Sigmoid colon (tissue), 7 donors: ENCODE results near the gene ZNF521. TPM values are rescaled to one million over a fixed set of nuclear protein-coding genes. Genes with fewer than 3 reads are reported as not detected.

Source experiments
- DNase-seq: peaks from one replicate; pipeline ENCODE4 v3.0.0-alpha.2; 2019
- H3K27ac ChIP-seq, 4 donors: fragments of 200-600 bp; sonication (generic); one replicate each; pipeline ENCODE4 v1.5.1; 2016 to 2019; ENCODE audit warnings: mild to moderate bottlenecking in 1 of 4
- H3K27me3 ChIP-seq, 3 donors: fragments of 200-600 bp; sonication (generic); one replicate each; pipeline ENCODE4 v1.5.1; 2019; ENCODE audit warnings: mild to moderate bottlenecking in 1 of 3
- H3K36me3 ChIP-seq, 4 donors: fragments of 200-600 bp; sonication (generic); one replicate each; pipeline ENCODE4 v1.5.1; 2016 to 2019
- H3K4me1 ChIP-seq, 4 donors: fragments of 200-600 bp; sonication (generic); one replicate each; pipeline ENCODE4 v1.5.1; 2017 to 2019
- H3K4me3 ChIP-seq, 4 donors: fragments of 200-600 bp; sonication (generic); one replicate each; pipeline ENCODE4 v1.5.1; 2017 to 2019; ENCODE audit warnings: mild to moderate bottlenecking in 2 of 4, moderate library complexity in 1 of 4
- H3K9me3 ChIP-seq, 4 donors: fragments of 200-600 bp in 3 of 4; sonication (generic) in 3 of 4; one replicate each; pipeline versions ENCODE4 v1.5.1 to v1.6.1; 2013 to 2019
- CTCF ChIP-seq, 4 experiments: fragments of 450-650 bp in 3 of 4; fragments of 200-600 bp in 1 of 4; IDR thresholded peaks; one replicate each; pipeline ENCODE4 v1.5.1; 2016 to 2019; ENCODE audit warnings: antibody characterized with exemption in 4 of 4, mild to moderate bottlenecking in 3 of 4, moderate library complexity in 2 of 4
- EP300 ChIP-seq, 4 donors: sonication (generic); formaldehyde crosslinking; IDR thresholded peaks; one replicate each; pipeline ENCODE4 v1.6.1; 2017; ENCODE audit warnings: antibody characterized with exemption in 4 of 4
- POLR2A ChIP-seq, 2 donors: fragments of 450-650 bp; IDR thresholded peaks; one replicate each; pipeline ENCODE4 v1.6.1; 2016; ENCODE audit warnings: antibody characterized with exemption in 2 of 2, mild to moderate bottlenecking in 2 of 2, moderate library complexity in 2 of 2
- POLR2AphosphoS5 ChIP-seq, 4 donors: sonication (generic); formaldehyde crosslinking; IDR thresholded peaks; one replicate each; pipeline ENCODE4 v1.6.1; 2017; ENCODE audit warnings: antibody characterized with exemption in 4 of 4
- WGBS, 2 donors: extraction: QIAGEN DNeasy Blood & Tissue Kit; methylation state at CpG; one replicate each; pipeline ENCODE4 v1.1.7; 2013; 5-methylcytosine and 5-hydroxymethylcytosine counted together
- intact Hi-C: fragments of 100-400 bp; cut with DNase I; formaldehyde crosslinking; loops from one replicate; pipeline ENCODE4 v1.15.1; 2023
- polyA plus RNA-seq, 3 donors: library from polyadenylated mRNA; stranded (reverse); fragments of 200-250 nt; gene quantifications; one replicate each; pipeline ENCODE4 v1.2.3, GENCODE V29; 2013
- total RNA-seq, 4 donors: library from RNA; depleted of rRNA; stranded (reverse); fragments of >200 nt; gene quantifications; one replicate each; pipeline ENCODE4 v1.1.0, GENCODE V29; 2016
- donor health status: healthy with polysubstance abuse.
- donor health status: Bipolar disorder and iron deficiency.
- donor health status: healthy.

ZNF521 gene
- total and polyA plus RNA-seq, 7 donors, result 0.69 to 40.2 (median 12.0) TPM

GRCh38 chr18:25145731-25146511 is 206.0 kb downstream of the ZNF521 start:
- no peaks in the 10 kb centered on the region for H3K9me3 ChIP-seq
- intact Hi-C loops, result no loop called here

DNA sequence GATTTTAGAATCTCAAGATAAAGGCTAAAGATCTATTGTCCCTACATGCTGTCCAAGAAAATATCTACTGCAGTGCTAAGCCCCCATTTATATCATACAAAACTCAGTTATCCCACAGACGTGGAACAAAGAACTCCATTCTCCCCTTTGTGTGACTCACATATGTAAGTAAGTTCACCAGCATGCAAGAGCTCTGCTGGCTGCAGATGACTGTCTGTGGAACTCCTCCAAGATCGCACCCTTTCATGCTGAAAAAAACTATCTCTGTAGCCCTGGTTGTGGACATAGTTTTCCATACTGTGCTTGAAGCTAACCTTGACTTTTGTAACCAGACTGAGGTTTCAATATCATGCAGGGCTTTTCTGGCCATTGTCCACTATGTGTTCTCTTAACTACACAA is 207.1 kb downstream of the ZNF521 start:
- no peak overlapping the region for H3K27ac ChIP-seq
- H3K36me3 ChIP-seq, result no peaks in the 10 kb centered on the region
- intact Hi-C loops, result no loop called here
- no peaks in the 10 kb centered on the region for H3K27me3 ChIP-seq
- 73 to 75% methylated on average over 2 of the region's 2 CpGs for WGBS, 2 donors
- DNase-seq, result no peak
- TF ChIP-seq CTCF (IDR thresholded peaks at IDR 0.05) (no peak), POLR2AphosphoS5 (IDR thresholded peaks at IDR 0.05) (no peak), POLR2A (IDR thresholded peaks at IDR 0.05) (no peak), EP300 (IDR thresholded peaks at IDR 0.05) (no peak)
- H3K4me1 ChIP-seq, result peaks cover 0 to 22% (median 14%) of the 10 kb centered on the region in 4 donors
- no peaks in the 10 kb centered on the region for H3K9me3 ChIP-seq
- H3K4me3 ChIP-seq, result no peak overlapping the region

More at GRCh38 chr18:25145731-25146511, 206.0 kb downstream of the ZNF521 start:
- TF ChIP-seq POLR2AphosphoS5 (IDR thresholded peaks at IDR 0.05), result no peak
- TF ChIP-seq POLR2A (IDR thresholded peaks at IDR 0.05), result no peak
- no peak for TF ChIP-seq EP300 (IDR thresholded peaks at IDR 0.05)
- Histone ChIP-seq H3K36me3 (no peaks in the 10 kb centered on the region), H3K27ac (no peak overlapping the region), H3K4me1 (peaks cover 0 to 11% (median 4%) of the 10 kb centered on the region in 4 donors), H3K27me3 (no peaks in the 10 kb centered on the region), H3K4me3 (no peak overlapping the region)
- no peak for DNase-seq
- WGBS, 2 donors, result 48 to 73% methylated on average over 2 of the region's 2 CpGs

GRCh38 chr18:25141886-25142285 is 210.1 kb downstream of the ZNF521 start:
- DNase-seq, result no peak
- no peak overlapping the region for H3K4me3 ChIP-seq
- H3K36me3 ChIP-seq, result no peaks in the 10 kb centered on the region
- intact Hi-C loops, result no loop called here
- TF ChIP-seq POLR2AphosphoS5 (IDR thresholded peaks at IDR 0.05) (peak in 2 of 4 donors; percentile 31 to 35), EP300 (IDR thresholded peaks at IDR 0.05) (no peak), POLR2A (IDR thresholded peaks at IDR 0.05) (no peak), CTCF (IDR thresholded peaks at IDR 0.05) (no peak)
- H3K27ac ChIP-seq, result peak overlapping the region in 2 of 4 donors; percentile 44 to 47
- no peaks in the 10 kb centered on the region for H3K9me3 ChIP-seq
- peaks cover 0 to 29% (median 19%) of the 10 kb centered on the region in 4 donors for H3K4me1 ChIP-seq
- 70% methylated on average over 3 of the region's 3 CpGs for WGBS, 2 donors
- H3K27me3 ChIP-seq, result no peaks in the 10 kb centered on the region

DNA sequence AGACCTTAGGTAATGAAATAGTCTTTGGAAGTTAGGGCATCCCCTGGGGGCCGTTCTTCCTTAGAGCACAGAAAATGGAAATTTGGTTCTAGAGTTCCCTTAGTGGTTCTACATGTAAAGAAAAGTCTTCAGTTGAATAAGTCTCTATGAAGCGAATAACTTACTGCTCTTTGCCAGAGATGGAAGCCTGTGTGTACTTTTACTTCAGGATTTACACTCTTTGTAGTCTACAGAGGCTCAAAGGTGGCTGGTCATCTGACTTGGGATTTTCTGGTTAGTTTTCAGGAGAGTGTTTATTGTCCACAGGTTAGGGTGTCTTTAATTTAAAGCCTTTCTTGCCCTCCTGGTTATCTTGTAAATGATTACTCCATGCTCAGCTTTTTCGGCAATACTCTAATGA is 210.6 kb downstream of the ZNF521 start:
- H3K27ac ChIP-seq, result peak overlapping the region in 3 of 4 donors; percentile 18 to 47 (median 44)

DNA sequence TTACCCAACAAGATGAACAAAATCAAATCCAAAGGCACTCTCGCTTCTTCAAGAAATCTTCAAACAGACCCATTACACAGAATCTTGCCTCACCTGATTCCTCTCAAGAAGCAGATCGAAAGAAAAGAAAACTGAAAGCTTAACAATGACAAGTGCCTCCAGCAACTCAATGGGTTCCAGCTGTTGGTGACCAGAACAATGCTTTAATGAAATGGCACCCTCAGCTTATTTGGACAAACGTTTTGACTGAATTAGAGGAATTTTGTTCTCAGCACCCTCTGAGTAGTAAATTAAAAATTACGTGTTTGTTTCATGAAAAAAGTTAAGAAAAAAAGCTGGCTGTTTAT is 211.0 kb downstream of the ZNF521 start:
- Histone ChIP-seq H3K27ac (peak overlapping the region in 3 of 4 donors; percentile 18 to 47 (median 44)), H3K9me3 (no peaks in the 10 kb centered on the region), H3K4me1 (peaks cover 0 to 33% (median 20%) of the 10 kb centered on the region in 4 donors), H3K27me3 (no peaks in the 10 kb centered on the region), H3K36me3 (no peaks in the 10 kb centered on the region), H3K4me3 (no peak overlapping the region)
- intact Hi-C loops, result no loop called here
- WGBS, 2 donors, result 80 to 81% methylated on average over 4 of the region's 4 CpGs
- no peak for TF ChIP-seq CTCF (IDR thresholded peaks at IDR 0.05)
- TF ChIP-seq POLR2A (IDR thresholded peaks at IDR 0.05), result no peak
- no peak for TF ChIP-seq POLR2AphosphoS5 (IDR thresholded peaks at IDR 0.05)
- no peak for TF ChIP-seq EP300 (IDR thresholded peaks at IDR 0.05)
- DNase-seq, result no peak

More for the DNA sequence above, 210.6 kb downstream of the ZNF521 start:
- H3K27me3 ChIP-seq, result no peaks in the 10 kb centered on the region
- DNase-seq, result no peak
- TF ChIP-seq POLR2A (IDR thresholded peaks at IDR 0.05), result no peak
- H3K4me3 ChIP-seq, result no peak overlapping the region
- H3K36me3 ChIP-seq, result no peaks in the 10 kb centered on the region
- peaks cover 0 to 33% (median 20%) of the 10 kb centered on the region in 4 donors for H3K4me1 ChIP-seq
- WGBS, 2 donors, result 60 to 86% methylated on average over 3 of the region's 3 CpGs
- intact Hi-C loops, result no loop called here
- H3K9me3 ChIP-seq, result no peaks in the 10 kb centered on the region
